ENCODE data around the gene ZCCHC7.

GRCh38 chr9:37097294-37097693, 23.1 kb upstream of the ZCCHC7 start:
- TF ChIP-seq POLR2AphosphoS5 (IDR thresholded peaks at IDR 0.05; ENCODE audit: low read depth, low read length): no peak
- TF ChIP-seq JUND (IDR thresholded peaks at IDR 0.05): no peak
- TF ChIP-seq CTCF (IDR thresholded peaks at IDR 0.05 in 2 of 3, conservative IDR thresholded peaks at IDR 0.05 in 1 of 3; ENCODE audit: borderline replicate concordance in 1 of 3, insufficient read depth in 1 of 3, low read depth in 2 of 3, low read length in 2 of 3): no peak

Data from HCT116 (cell line).